GM21528 (cell line): ENCODE data around the gene ARHGEF4.

Experiments used
- ATAC-seq: cut with Tn5 transposase; IDR thresholded peaks from one replicate; pipeline ENCODE4 v1.9.1; 2021; ENCODE audit warnings: mild to moderate bottlenecking, moderate library complexity; ENCODE audit not compliant: unreplicated experiment, low FRiP score

ARHGEF4 gene

GRCh38 chr2:130912471-130912870 lies 75.8 kb downstream of the ARHGEF4 start:
- ATAC-seq = no peak

- ATAC-seq = no peak
These were observed 77.2 kb downstream of the ARHGEF4 start for GRCh38 chr2:130913891-130914290.

GRCh38 chr2:130915149-130915548 lies 78.4 kb downstream of the ARHGEF4 start:
- no peak for ATAC-seq

- no peak for ATAC-seq
These were observed 79.1 kb downstream of the ARHGEF4 start for GRCh38 chr2:130915595-130916437.

DNA sequence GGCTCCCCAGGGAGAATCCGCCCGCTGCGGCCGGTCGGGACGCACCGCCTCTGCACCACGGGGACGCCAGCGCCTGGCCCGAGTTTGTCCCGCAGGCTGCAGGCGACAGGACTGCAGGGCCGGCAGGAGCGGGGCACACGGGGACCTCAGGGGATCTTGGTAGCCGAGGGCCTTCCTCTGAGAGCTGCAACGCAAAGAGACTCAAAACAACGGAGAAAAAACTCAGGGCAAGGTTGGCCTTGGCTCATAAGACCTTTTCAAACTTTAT lies 79.7 kb downstream of the ARHGEF4 start:
- ATAC-seq = no peak

GRCh38 chr2:130917006-130917688 lies 80.4 kb downstream of the ARHGEF4 start:
- no peak for ATAC-seq

- no peak for ATAC-seq
These were observed 81.7 kb downstream of the ARHGEF4 start for GRCh38 chr2:130918393-130918792.

GRCh38 chr2:130920415-130921163 lies 83.9 kb downstream of the ARHGEF4 start:
- ATAC-seq = no peak

- no peak for ATAC-seq
These were observed 84.4 kb downstream of the ARHGEF4 start for GRCh38 chr2:130921164-130921476.

DNA sequence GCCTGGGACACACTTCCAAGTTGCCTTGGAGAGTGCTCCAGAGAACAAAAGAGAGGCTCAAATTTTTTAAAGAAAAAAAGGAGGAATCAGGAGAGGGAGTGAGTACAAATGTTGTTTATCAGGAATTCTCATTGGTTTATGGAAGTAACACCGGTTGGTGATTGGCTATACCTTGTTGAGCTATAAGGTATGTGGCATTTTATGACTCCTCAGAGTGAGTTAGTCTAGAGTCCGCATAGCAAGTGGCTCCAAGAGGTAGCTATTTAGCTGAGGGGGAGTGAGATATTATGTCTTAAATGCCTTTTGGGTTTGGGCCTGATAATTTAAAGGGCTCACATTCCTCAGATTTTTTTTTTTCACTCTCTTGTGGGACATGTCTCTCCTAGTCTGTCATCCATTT lies 85.7 kb downstream of the ARHGEF4 start:
- no peak for ATAC-seq

DNA sequence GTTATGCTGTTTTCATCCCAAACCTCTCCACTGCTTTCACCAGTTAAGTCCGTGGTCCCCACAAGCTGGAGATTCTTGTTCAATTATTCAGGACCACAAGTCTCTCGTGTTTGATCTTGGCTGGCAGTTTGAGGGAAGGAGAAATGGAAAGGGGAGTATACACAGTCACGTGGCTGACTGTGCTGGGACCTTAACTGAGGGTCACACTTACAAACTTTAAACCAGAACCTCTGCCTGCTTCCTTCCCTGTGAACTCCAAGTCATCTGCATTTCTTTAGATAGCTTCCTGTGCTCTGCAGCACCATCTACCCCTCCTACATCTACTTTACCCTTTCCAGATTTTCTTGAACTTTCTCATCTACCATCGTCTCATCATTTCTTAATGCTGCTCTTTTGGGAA lies 91.7 kb downstream of the ARHGEF4 start:
- no peak for ATAC-seq

GRCh38 chr2:130930740-130931659 lies 94.3 kb downstream of the ARHGEF4 start:
- ATAC-seq = no peak

GRCh38 chr2:130933501-130933900 lies 96.8 kb downstream of the ARHGEF4 start:
- no peak for ATAC-seq

- no peak for ATAC-seq
These were observed 99.7 kb downstream of the ARHGEF4 start for GRCh38 chr2:130936451-130936850.

GRCh38 chr2:130947967-130948366 lies 111.3 kb downstream of the ARHGEF4 start:
- ATAC-seq = no peak

- no peak for ATAC-seq
These were observed 113.2 kb downstream of the ARHGEF4 start for GRCh38 chr2:130949954-130950353.

DNA sequence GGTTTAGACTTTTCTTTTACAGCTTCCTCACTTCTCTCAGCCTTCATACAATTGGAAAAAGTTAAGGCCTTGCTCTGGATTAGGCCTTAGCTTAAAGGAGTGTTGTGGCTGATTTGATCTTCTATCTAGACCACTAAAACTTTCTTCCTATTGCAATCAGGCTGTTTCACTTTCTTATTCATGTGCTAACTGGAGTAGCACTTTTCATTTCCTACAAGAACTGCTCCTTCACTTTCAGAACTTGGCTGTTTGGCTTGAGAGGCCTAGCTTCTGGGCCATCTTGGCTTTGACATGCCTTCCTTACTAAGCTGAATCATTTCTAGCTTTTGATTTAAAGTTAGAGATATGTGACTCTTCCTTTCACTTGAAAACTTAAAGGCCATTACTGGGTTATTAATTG lies 114.3 kb downstream of the ARHGEF4 start:
- ATAC-seq = no peak

- no peak for ATAC-seq
These were observed 118.2 kb downstream of the ARHGEF4 start for GRCh38 chr2:130954873-130955272.

DNA sequence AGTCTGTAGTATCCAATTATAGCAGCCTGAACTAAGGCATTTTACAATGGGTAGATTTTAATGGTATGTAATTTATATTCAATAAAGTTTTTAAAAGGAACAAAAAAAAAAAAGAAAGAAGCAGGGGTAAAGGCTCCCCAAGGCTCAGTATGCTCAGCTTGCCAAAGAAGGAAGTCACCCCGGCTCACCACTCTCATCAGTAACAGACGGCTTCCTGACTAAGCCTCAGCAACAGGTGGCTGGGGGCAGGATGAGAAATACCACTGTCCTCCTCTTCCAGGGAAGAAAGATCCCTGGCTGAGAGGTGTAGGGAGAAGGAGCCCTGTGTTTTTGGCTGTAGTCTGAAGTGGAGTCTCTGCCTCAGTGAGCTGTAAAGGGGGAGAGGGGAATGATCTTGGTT lies 121.2 kb downstream of the ARHGEF4 start:
- no peak for ATAC-seq

DNA sequence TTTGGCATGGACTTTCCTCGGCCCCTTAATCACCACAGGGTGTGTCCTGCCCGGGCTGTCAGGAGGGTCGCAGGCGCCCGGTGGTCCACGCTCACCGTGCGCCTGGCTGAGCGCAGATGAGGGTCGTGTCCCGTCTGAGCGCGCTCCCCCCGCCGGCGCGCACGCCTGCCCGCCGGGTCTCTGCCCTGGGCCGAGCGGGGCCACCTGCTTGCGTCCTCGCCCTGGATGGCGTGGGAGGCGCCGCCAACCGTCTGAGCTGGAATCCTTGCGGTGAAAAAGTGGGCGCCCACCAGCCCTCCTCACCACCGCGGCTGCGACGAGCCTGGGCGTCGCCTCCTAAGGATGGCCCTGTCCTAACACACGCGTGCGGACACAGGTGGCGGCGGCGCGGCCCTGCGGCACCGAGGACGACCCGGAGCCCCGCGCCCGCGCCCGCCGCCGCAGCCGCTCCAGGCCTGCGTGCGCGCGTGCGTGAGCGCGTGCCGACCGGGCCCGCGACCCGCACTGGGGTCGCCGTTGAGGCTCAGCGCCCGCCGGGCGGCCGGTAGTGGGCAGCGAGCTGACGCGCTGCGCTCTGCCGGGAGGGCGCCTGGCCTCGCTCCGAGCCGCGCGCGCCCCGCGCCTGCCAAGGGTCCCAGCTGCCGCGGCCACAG lies 126.6 kb downstream of the ARHGEF4 start:
- no peak for ATAC-seq
